NOMO-1 treated with DMSO at 0.1 percent for 48 hours (cell line): ENCODE measurements around the gene IGSF23.

Source experiments
- DNase-seq: peaks from one replicate; lab custom pipeline; 2025; ENCODE audit not compliant: unreplicated experiment; lab: John Stamatoyannopoulos, UW

IGSF23 gene

GRCh38 chr19:44640518-44640917 lies 27.2 kb downstream of the IGSF23 start:
- DNase-seq, result no peak

GRCh38 chr19:44641501-44642265 lies 28.3 kb downstream of the IGSF23 start:
- no peak for DNase-seq

- no peak for DNase-seq
These were observed 29.0 kb downstream of the IGSF23 start for GRCh38 chr19:44642377-44642776.

GRCh38 chr19:44643605-44644401 lies 30.4 kb downstream of the IGSF23 start, which contains the start of gene PVR:
Gene PVR, plus strand, starts transcription at chr19:44643910. Its CDS starts 187 bp downstream, at chr19:44644097.
- peak; percentile 8 for DNase-seq

- peak; percentile 7 for DNase-seq
These were observed 31.1 kb downstream of the IGSF23 start for GRCh38 chr19:44644402-44645016.

GRCh38 chr19:44645407-44646048 lies 32.2 kb downstream of the IGSF23 start:
- DNase-seq, result no peak

GRCh38 chr19:44646049-44646416 lies 32.7 kb downstream of the IGSF23 start:
- DNase-seq, result no peak

GRCh38 chr19:44647144-44647543 lies 33.8 kb downstream of the IGSF23 start:
- DNase-seq, result no peak

- no peak for DNase-seq
These were observed 35.4 kb downstream of the IGSF23 start for GRCh38 chr19:44648631-44649251.

- DNase-seq, result no peak
These were observed 36.3 kb downstream of the IGSF23 start for GRCh38 chr19:44649578-44650145.

GRCh38 chr19:44653343-44653742 lies 40.0 kb downstream of the IGSF23 start:
- DNase-seq, result no peak

- DNase-seq, result peak; percentile 50
These were observed 40.8 kb downstream of the IGSF23 start for GRCh38 chr19:44653977-44654774.

GRCh38 chr19:44657211-44657921 lies 44.0 kb downstream of the IGSF23 start:
- peak; percentile 42 for DNase-seq

GRCh38 chr19:44658069-44658733 lies 44.8 kb downstream of the IGSF23 start:
- DNase-seq, result no peak

GRCh38 chr19:44660081-44660480 lies 46.7 kb downstream of the IGSF23 start:
- no peak for DNase-seq

GRCh38 chr19:44661205-44661604 lies 47.8 kb downstream of the IGSF23 start:
- no peak for DNase-seq

GRCh38 chr19:44661904-44662303 lies 48.5 kb downstream of the IGSF23 start:
- no peak for DNase-seq

GRCh38 chr19:44662691-44663385 lies 49.5 kb downstream of the IGSF23 start:
- no peak for DNase-seq
